SK-N-SH treated with all-trans-retinoic acid at 6 μM for 48 hours (cell line): Measurements from ENCODE around the gene ALOX15.

Source experiments
- CSDC2 ChIP-seq: fragments of 250-450 bp; sonication (Bioruptor Pico); IDR thresholded peaks from 2 replicates; pipeline ENCODE4 v1.5.0; 2020; ENCODE audit warnings: mild to moderate bottlenecking, moderate library complexity
- TOX ChIP-seq: fragments of 250-450 bp; sonication (Bioruptor Pico); IDR thresholded peaks from 2 replicates; pipeline ENCODE4 v1.8.0; 2021; ENCODE audit warnings: mild to moderate bottlenecking, moderate library complexity, borderline replicate concordance
- TF ChIP-seq, protein P1 (sequence below): fragments of 250-450 bp; sonication (Bioruptor Pico); IDR thresholded peaks from 2 replicates; pipeline ENCODE4 v1.5.1; 2020; ENCODE audit warnings: low read depth, mild to moderate bottlenecking, moderate library complexity
- TF ChIP-seq, protein P2 (sequence below): fragments of 250-450 bp; sonication (Bioruptor Pico); IDR thresholded peaks from 2 replicates; pipeline ENCODE4 v1.5.0; 2020; ENCODE audit warnings: mild to moderate bottlenecking, moderate library complexity
- TF ChIP-seq, protein P3 (sequence below): fragments of 250-450 bp; sonication (Bioruptor Pico); IDR thresholded peaks from 2 replicates; pipeline ENCODE4 v1.8.0; 2021; ENCODE audit warnings: low read depth, mild to moderate bottlenecking, moderate library complexity, borderline replicate concordance

DNA sequence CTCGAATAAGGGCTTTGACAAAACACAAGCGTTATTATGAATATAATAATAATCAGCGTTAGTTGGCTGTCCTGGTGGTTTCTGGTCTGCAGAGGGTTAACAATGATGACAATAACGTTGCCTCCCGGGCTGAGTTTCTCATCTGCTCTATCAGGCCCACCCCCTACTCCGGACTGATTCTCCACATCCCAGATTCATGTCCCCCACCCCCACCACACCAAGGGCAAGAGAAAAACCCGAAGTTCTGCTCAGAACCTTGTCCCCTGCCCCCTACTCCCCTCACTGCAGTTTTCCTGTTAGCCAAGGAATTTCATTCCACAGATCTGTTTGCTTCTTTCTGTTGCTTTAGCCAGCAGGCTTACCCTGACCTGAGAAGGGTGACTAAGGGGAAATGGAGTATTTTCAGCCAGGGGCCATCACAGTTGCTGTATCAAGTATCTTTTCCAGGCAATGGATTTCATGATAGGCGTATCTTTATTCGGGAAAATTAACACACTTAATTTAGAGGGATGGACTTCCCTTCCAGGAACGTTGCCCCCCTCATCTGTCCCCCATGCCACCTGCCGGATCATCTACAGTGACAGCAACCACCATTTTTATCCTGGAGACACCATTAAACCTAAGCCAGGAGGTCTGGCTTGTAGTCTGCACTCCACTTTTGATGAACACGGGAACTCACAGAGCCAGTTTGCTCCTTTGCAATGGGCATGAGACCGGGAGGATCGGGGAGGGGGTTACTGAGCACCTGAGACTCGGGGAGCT, 23.7 kb downstream of the ALOX15 start:
- no peak for TF ChIP-seq TOX (CRISPR knock-in tag)
- TF ChIP-seq, protein P1, sequence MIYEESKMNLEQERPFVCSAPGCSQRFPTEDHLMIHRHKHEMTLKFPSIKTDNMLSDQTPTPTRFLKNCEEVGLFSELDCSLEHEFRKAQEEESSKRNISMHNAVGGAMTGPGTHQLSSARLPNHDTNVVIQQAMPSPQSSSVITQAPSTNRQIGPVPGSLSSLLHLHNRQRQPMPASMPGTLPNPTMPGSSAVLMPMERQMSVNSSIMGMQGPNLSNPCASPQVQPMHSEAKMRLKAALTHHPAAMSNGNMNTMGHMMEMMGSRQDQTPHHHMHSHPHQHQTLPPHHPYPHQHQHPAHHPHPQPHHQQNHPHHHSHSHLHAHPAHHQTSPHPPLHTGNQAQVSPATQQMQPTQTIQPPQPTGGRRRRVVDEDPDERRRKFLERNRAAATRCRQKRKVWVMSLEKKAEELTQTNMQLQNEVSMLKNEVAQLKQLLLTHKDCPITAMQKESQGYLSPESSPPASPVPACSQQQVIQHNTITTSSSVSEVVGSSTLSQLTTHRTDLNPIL (CRISPR knock-in tag) = no peak
- TF ChIP-seq, protein P2, sequence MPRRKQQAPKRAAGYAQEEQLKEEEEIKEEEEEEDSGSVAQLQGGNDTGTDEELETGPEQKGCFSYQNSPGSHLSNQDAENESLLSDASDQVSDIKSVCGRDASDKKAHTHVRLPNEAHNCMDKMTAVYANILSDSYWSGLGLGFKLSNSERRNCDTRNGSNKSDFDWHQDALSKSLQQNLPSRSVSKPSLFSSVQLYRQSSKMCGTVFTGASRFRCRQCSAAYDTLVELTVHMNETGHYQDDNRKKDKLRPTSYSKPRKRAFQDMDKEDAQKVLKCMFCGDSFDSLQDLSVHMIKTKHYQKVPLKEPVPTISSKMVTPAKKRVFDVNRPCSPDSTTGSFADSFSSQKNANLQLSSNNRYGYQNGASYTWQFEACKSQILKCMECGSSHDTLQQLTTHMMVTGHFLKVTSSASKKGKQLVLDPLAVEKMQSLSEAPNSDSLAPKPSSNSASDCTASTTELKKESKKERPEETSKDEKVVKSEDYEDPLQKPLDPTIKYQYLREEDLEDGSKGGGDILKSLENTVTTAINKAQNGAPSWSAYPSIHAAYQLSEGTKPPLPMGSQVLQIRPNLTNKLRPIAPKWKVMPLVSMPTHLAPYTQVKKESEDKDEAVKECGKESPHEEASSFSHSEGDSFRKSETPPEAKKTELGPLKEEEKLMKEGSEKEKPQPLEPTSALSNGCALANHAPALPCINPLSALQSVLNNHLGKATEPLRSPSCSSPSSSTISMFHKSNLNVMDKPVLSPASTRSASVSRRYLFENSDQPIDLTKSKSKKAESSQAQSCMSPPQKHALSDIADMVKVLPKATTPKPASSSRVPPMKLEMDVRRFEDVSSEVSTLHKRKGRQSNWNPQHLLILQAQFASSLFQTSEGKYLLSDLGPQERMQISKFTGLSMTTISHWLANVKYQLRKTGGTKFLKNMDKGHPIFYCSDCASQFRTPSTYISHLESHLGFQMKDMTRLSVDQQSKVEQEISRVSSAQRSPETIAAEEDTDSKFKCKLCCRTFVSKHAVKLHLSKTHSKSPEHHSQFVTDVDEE (CRISPR knock-in tag) = no peak
- no peak for TF ChIP-seq CSDC2 (CRISPR knock-in tag)
- TF ChIP-seq, protein P3, sequence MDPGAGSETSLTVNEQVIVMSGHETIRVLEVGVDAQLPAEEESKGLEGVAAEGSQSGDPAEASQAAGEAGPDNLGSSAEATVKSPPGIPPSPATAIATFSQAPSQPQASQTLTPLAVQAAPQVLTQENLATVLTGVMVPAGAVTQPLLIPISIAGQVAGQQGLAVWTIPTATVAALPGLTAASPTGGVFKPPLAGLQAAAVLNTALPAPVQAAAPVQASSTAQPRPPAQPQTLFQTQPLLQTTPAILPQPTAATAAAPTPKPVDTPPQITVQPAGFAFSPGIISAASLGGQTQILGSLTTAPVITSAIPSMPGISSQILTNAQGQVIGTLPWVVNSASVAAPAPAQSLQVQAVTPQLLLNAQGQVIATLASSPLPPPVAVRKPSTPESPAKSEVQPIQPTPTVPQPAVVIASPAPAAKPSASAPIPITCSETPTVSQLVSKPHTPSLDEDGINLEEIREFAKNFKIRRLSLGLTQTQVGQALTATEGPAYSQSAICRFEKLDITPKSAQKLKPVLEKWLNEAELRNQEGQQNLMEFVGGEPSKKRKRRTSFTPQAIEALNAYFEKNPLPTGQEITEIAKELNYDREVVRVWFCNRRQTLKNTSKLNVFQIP (CRISPR knock-in tag) = no peak
